GM18520 (cell line): Measurements from ENCODE around the gene ZFP36L1.

Source experiments
- ATAC-seq: cut with Tn5 transposase; IDR thresholded peaks from one replicate; pipeline ENCODE4 v1.9.1; 2021; ENCODE audit not compliant: unreplicated experiment

ZFP36L1 gene

GRCh38 chr14:68792979-68793733, at the start of gene ZFP36L1:
Gene ZFP36L1 (minus strand): TSS chr14:68793067. CDS start chr14:68792938, 129 bp downstream.
- peak; percentile 29 for ATAC-seq

- ATAC-seq = no peak
These were observed 49.4 kb upstream of the ZFP36L1 start for GRCh38 chr14:68842298-68842697.

- no peak for ATAC-seq
These were observed 48.3 kb upstream of the ZFP36L1 start for GRCh38 chr14:68841016-68841809.

- no peak for ATAC-seq
These were observed 47.6 kb upstream of the ZFP36L1 start for GRCh38 chr14:68840454-68840853.

GRCh38 chr14:68836082-68836481, 43.2 kb upstream of the ZFP36L1 start:
- ATAC-seq = no peak

GRCh38 chr14:68834816-68835215, 41.9 kb upstream of the ZFP36L1 start:
- ATAC-seq = no peak

GRCh38 chr14:68828698-68829097, 35.8 kb upstream of the ZFP36L1 start:
- ATAC-seq = no peak

GRCh38 chr14:68825729-68826128, 32.9 kb upstream of the ZFP36L1 start:
- ATAC-seq = no peak

- no peak for ATAC-seq
These were observed 31.9 kb upstream of the ZFP36L1 start for GRCh38 chr14:68824517-68825347.

- no peak for ATAC-seq
These were observed 31.3 kb upstream of the ZFP36L1 start for GRCh38 chr14:68824207-68824516.

GRCh38 chr14:68823434-68824206, 30.8 kb upstream of the ZFP36L1 start:
- no peak for ATAC-seq

- no peak for ATAC-seq
These were observed 30.1 kb upstream of the ZFP36L1 start for GRCh38 chr14:68822926-68823325.

- peak; percentile 86 for ATAC-seq
These were observed 29.3 kb upstream of the ZFP36L1 start for GRCh38 chr14:68822132-68822651.

- ATAC-seq = peak; percentile 18
These were observed 28.3 kb upstream of the ZFP36L1 start for GRCh38 chr14:68820999-68821683.

GRCh38 chr14:68820536-68820935, 27.7 kb upstream of the ZFP36L1 start:
- no peak for ATAC-seq

GRCh38 chr14:68820119-68820518, 27.3 kb upstream of the ZFP36L1 start:
- ATAC-seq = no peak

- no peak for ATAC-seq
These were observed 26.4 kb upstream of the ZFP36L1 start for GRCh38 chr14:68819260-68819691.

- no peak for ATAC-seq
These were observed 24.8 kb upstream of the ZFP36L1 start for GRCh38 chr14:68817506-68818212.

- ATAC-seq = no peak
These were observed 24.1 kb upstream of the ZFP36L1 start for GRCh38 chr14:68816943-68817430.
